Anterior cingulate cortex (tissue), 58 donors: ENCODE data around the gene SULT4A1.
A peak's percentile ranks its signal among the peaks of the same experiment; 100 is the strongest.

Experiments
- DNase-seq, 58 donors: peaks; one replicate each; lab custom pipeline; 2025; lab: John Stamatoyannopoulos, UW

SULT4A1 gene

DNA sequence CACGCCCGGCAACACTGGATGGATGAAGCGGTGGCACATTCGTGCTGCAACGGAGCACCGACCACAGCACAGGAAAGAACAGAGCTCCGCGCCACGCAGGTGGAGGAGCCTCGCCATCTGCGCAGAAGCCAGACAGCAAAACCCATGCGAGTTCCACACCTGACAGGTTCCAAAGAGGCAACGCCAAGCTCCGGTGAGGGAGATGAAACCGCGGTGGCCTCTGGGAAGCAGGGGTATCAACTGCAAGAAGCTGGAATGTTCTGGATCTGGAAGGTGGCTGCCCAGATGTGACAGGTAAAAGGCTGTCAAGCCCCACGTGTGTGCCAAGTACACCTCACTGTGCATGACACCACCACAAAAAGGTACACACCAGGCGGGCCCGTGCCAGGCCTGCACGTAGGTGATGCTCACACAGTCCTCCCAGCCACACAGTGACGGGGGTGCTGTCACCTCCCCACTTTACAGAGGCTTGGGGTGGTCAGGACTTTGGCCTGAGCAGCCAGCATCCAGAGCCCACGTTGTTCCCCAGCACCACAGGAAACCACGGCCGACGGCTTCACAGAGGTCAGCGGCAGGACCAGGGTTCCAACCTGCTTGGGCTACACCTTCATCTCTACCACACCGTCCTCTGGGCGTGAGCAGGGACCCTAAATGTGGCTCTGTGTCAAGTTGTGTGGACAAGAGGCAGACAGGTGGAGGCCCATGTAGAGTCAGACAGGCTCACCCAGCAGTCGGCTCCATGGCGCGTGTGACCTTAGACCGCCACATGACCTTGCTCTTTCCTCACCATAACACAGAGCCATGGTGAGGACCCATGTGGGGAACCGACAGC is 30.5 kb downstream of the SULT4A1 start:
- DNase-seq, result no peak

- DNase-seq, result no peak
These were observed 31.3 kb downstream of the SULT4A1 start for GRCh38 chr22:43830931-43831560.

DNA sequence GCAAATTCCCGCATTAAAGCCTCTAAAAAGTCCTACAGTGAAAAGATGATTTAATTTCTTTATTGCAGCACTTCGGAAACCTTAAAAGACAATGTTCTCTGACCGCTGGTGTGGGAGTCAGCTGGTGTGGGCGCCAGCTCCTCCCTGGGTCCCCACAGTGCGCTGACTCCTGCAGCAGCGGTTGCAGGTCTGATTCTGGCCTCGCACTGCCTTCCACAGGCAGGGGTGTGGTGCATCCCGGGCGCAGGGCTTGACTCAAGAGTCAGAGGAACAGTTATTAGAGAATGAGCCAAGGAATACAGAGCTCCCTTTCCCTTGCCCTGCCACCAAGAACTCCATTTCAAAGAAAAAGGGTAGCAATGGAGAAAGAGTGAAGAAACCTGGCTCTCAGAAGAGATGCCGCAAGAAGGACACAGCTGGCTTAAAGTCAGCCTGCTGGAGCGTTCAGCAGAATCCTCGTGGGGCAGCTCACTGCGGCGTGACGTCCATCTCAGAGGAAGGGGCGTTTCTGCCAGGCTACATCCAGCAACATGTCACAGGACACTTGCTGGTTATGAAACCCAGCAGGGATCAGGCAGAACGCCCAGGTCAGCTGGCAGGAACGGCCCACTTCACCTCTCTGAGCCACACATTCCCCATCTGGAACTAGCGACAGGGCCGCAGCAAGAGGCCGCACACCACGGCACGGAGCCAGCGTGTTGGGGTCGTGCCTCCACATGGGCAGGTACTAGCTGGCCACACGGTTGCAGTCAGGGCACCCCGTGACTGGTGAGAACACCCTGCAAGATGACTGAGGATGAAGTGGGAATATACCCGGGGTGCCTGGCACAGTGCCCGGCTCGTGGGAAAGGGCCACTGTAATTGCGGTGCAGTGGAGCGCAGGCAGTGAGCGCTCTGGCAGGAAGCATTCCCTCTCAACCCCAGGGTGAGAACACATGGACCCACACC is 32.1 kb downstream of the SULT4A1 start:
- no peak for DNase-seq

DNA sequence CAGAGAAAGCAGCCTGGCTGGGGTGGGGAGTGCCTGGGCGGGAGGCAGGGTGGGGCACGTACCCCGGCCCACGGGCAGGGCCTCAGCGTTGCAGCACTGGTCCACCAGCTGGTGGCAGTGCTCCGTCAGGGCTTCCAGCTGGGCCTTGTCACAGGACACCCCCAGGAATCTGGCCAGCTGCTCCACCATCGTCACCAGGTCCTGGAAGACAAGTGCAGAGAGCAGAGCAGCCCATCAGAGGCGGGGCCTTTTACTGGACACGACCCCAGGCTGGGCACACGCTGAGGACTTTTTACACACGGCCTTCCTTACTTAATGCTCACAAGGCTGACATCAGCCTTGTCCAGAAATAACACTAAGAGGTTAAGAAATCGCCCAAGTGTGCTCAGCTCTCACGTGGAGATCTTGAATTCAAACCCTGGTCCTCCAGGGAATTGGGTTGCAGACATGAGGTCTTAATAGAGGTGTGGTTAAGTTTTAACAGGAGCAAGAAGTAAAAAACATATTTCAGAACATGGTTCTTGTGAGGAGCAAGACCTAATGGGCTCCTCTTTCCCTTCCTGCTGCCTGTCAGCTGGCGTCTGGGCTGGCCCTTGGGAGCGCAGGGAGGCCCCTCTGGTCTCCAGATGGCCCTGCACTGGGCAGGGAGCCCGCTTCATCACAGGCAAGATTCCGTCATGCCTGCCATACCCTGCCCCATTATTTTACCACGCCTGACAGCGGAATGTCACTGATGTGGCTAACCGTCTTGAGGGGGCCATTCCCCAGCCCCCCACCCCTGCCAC is 33.1 kb downstream of the SULT4A1 start:
- DNase-seq, result peak in 7 of 58 donors; percentile 11 to 56 (median 34)

DNA sequence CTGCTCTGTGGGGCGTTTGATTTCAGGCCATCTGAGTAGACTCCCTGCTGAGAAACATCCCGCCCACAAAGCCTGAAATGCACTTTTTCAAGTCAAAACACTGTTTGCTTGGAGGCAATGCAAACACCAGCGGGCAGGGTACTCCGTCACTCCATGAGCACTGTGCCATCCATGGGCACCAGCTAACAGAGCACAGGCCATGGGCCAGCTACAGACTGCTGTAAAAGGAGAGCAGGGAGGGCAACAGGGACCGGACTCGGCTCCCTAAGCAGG is 33.7 kb downstream of the SULT4A1 start:
- peak in 1 of 58 donors; percentile 16 for DNase-seq

- DNase-seq, result no peak
These were observed 34.2 kb downstream of the SULT4A1 start for GRCh38 chr22:43827926-43828724.

- DNase-seq, result no peak
These were observed 35.1 kb downstream of the SULT4A1 start for GRCh38 chr22:43827003-43827735.

DNA sequence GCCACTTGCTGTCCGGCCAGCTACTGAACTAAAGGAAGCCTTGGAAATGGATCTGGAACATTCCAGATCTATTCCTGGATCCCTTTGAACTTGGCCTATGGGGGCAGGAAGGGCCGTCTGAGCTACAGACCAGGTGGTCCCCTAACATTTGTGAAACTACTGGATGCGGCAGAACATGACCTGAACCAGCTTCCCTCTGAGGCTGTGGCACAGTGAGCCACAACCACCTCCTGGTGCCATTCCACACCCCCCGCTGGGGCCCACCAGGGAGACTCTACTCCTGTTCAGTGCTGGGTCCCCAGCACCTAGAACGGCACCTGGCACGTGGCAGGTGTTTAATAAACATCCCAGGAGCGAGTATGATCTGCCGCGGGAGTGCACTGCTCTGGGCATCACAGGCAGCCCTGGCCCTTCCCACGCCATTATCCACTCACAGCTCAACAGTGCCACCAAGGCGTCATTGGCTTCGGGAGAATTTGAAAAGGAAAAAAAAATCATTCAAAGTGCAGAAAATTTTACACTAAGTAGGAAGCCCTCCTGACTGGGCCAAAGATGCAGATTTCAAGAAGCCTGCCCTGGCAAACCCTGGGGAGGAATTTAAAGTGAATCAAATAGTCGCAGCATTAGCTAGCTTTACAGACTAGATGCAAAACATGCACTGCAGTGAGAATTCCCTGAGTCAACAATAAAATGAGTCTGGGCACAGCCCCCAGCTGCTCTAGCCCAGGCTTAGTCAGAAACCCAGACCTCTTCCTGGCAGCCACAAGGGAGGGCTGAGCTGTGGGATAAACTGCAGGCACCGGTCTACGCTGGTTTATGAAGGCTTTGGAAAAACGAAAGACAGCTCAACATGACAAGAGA is 35.9 kb downstream of the SULT4A1 start:
- DNase-seq, result peak in 20 of 58 donors; percentile 28 to 57 (median 44)

DNA sequence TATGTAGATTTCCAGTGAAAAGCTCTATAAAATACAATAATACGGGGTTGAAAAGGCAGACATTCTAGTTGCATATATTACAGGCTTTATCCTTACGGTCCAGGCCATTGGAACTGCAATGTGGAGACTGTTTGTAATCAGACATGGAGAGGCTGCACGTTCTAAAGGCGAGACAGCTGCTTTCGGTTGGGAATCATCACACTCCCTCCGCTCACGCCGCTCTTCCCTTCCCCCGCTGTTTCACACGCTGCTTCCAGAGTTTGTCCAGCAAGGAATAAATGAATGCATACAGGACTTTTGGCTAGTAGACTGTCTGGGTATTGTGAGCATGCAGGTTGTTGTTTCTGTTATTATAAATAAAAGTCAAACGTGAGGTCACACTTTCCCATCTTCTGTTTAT is 36.7 kb downstream of the SULT4A1 start:
- peak in 3 of 58 donors; percentile 21 to 47 (median 27) for DNase-seq

DNA sequence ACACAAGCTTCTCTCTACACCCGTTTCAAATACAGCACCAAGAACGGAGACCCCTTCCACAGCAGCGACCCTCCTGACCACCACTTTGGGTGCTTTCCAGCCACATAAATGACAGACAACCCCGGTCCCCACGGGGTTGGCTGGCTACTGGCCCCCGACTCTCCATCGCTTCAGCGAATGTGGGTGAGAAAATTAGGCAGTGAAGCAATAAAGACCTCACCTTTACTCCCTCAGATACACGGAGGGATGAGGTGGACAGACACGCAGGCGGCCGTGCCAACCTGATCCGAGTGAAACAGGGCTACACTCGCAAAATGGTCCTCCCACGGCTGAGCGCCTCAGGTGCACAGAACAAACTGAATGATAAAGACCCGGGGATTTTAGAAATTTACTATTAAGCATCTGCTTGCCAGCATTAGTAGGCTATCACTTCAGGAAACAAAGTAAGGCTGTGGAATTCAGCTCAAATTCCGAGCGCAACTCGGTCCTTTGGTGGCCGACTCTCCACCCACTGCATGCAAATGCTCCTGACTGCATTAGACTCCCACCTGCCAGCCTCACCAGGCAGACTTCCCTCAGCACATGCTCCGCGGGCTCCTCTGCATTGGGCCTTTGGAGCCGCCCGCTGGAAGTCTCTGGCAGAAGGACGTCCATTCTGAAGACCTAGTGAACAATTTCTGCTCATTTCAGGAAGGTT is 37.4 kb downstream of the SULT4A1 start:
- peak in 10 of 58 donors; percentile 8 to 64 (median 42) for DNase-seq

DNA sequence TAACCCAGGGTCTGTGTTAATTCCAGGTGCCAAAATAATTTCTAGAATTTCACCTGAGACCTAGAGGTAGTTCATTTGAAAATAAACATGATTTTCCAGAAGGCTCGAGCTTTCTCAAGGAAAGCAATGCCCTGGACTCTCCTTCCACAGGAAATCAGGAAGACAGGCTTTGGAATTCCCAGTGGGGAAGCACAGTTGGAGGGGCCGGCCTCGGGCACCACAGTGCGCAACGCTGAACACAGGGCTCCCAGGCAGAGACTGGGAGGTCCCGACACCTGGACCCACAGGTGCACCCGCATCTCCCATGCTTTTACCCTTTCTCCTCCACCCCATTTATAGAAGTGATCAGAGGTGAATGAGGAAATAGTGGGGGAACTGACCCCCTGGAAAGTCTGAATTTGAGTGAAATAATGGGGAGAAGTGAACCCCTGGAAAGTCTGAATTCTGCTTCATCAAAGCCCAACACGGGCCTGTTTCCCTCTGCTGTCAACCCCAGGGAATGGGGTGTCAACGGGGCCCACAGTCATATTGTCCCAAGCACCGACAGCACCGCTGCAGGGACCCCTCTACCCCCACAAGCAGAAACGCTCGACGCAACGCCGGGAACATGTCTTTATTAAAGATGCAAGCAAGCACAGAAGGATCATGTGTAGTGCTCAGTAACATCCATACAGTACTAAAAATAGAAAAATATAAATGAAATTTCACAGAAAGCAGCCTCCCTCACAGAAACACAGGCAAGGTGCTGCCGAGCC is 38.2 kb downstream of the SULT4A1 start:
- DNase-seq, result no peak

- DNase-seq, result no peak
These were observed 38.9 kb downstream of the SULT4A1 start for GRCh38 chr22:43823353-43823908.

DNA sequence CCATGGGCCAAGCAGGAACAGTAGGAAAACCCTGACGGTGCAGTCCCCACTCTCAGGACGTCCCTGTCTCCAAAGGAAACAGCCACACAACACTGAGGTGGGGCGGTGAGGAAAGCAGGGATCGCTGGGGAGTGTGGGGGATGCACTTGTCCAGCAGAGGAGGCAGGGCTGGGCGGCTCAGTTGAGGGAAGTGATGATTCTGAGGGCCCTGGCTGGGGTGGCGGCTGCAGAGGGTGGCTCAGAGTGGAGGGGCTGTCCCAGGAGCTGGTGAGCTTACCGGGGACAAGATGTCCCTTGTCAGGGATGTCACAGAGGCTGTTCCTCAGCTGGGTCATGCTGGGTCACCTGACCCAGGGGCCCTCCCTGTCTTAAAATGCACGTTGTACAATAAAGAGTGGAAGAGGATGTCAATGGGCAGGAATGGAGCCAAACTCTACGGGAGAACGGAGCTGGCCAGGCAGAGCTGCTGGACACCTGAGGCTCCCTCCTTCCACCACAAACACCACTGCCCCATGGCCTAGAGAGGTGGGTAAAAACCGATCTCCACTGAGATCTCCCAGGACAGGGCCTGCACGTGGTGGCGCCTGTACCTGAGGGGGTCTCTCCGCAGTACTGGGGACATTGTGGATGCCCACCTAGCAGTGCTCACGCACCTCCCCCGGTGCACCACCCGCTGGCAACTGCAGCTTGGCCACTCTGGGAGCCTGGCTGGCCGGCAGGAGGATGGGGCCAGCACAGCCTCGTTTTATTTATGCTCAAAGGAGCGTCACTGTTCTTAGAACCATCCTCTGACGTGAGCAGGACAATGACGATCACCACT is 40.5 kb downstream of the SULT4A1 start:
- no peak for DNase-seq

DNA sequence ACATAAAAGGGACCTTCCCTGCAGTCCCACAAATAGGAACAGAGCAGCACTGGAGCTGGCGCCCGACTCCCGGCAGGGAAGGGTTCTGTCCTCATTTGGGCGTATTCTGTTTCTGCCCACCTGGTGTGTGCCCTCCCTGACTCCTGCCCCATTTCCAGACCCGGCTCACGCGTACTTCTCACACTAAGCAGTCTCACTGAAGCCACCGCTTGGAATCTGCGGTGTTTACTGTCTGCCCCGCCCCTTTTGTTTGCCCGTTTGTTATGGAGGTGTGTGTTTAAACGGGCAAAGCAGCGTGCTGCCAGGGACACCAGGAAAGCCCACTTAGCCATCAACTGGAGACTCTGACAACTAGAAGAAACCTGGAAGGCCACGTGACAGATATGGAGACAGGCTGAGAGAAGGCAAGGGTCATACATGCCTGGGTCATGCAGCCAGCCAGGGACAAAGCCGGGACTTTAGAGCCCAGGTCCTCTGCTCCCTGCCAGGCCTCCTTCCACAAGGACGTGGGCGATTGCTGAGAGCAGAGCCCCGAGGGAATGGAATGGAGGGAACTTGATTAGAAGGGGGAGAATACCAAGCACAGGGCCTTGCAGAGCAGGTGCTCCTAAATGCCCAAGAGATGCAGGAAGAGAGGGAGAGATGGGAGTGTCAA is 41.5 kb downstream of the SULT4A1 start:
- DNase-seq, result no peak
